ENCODE measurements around the gene PTGR3. TPM values are rescaled to one million over a fixed set of nuclear protein-coding genes. Genes with fewer than 3 reads are reported as not detected.

The PTGR3 gene
- total RNA-seq, 5 donors from 2014 or later (not counting 1 experiment from before 2014, with no cell fraction given), result 32.8 to 44.1 (median 36.5) TPM

- H3K4me1 Mint-ChIP-seq, result peaks cover 0 to 3% (median 2%) of the 10 kb centered on the region in 3 donors
- no peaks in the 10 kb centered on the region for H3K9me3 ChIP-seq
- H3K36me3 ChIP-seq (ENCODE audit: control insufficient read depth in 2 of 2, extremely low read depth in 1 of 2, insufficient read depth in 1 of 2, low read length in 1 of 2), result no peaks in the 10 kb centered on the region
- no peak overlapping the region for H3K27ac Mint-ChIP-seq
- no peak for ATAC-seq (replicated peaks in 1 of 4)
- no peaks in the 10 kb centered on the region for H3K4me1 ChIP-seq (ENCODE audit: control insufficient read depth in 1 of 2, extremely low read depth in 1 of 2, insufficient read depth in 2 of 2, low read length in 2 of 2)
- ChIA-PET POLR2A (no interaction called here), CTCF (no interaction called here)
- 73% methylated on average over 5 of the region's 13 CpGs for WGBS (ENCODE audit: insufficient coverage)
- H3K27me3 ChIP-seq (replicated peaks in 1 of 2; ENCODE audit: control insufficient read depth in 2 of 2, extremely low read depth in 1 of 2, insufficient read depth in 2 of 2, low read length in 1 of 2), result peaks cover 0 to 17% of the 10 kb centered on the region in 2 experiments
- H3K4me3 ChIP-seq (ENCODE audit: control insufficient read depth in 1 of 2, extremely low read depth in 1 of 2, low read length in 1 of 2), result no peak overlapping the region
- H3K4me3 Mint-ChIP-seq, result no peak overlapping the region
- peaks cover 2 to 7% of the 10 kb centered on the region in 2 donors for H3K27me3 Mint-ChIP-seq
- no peaks in the 10 kb centered on the region for H3K9me3 Mint-ChIP-seq
- no peak for DNase-seq
- H3K27ac ChIP-seq (ENCODE audit: low read length), result no peak overlapping the region
- H3K36me3 Mint-ChIP-seq, result no peaks in the 10 kb centered on the region
These were observed 28.9 kb downstream of the PTGR3 start for GRCh38 chr18:75179819-75180600.

DNA sequence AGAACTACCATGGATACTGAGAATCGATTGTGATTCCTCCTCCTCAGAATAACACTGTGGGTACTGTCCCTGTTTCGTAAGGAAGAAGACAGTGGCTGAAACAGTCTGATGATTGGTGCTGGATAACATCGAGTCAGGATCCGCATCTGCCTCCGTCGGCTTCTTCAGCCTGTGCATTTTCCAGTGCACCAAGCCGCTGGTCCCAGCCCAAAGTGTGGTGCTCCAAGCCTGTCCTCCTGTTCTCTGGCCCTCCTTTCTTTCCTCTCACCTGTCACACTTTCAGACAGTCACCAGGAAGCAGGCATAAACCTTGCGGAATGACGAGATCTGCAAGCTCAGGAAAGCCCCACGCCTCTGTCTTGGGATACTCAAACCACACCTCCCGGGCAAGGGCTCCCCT lies 30.6 kb downstream of the PTGR3 start:
- H3K4me3 Mint-ChIP-seq, result no peak overlapping the region
- H3K27ac ChIP-seq (ENCODE audit: low read length), result no peak overlapping the region
- no peaks in the 10 kb centered on the region for H3K4me1 ChIP-seq (ENCODE audit: control insufficient read depth in 1 of 2, extremely low read depth in 1 of 2, insufficient read depth in 2 of 2, low read length in 2 of 2)
- H3K4me1 Mint-ChIP-seq, result peaks cover 1 to 4% (median 2%) of the 10 kb centered on the region in 3 donors
- ATAC-seq (replicated peaks in 1 of 4) (no peak), DNase-seq (no peak)
- no peaks in the 10 kb centered on the region for H3K9me3 ChIP-seq
- CTCF ChIA-PET, result no interaction called here
- POLR2A ChIA-PET, result no interaction called here
- peaks cover 0 to 5% of the 10 kb centered on the region in 2 experiments for H3K27me3 ChIP-seq (replicated peaks in 1 of 2; ENCODE audit: control insufficient read depth in 2 of 2, extremely low read depth in 1 of 2, insufficient read depth in 2 of 2, low read length in 1 of 2)
- H3K27me3 Mint-ChIP-seq, result peaks cover 0 to 4% of the 10 kb centered on the region in 2 donors
- H3K4me3 ChIP-seq (ENCODE audit: control insufficient read depth in 1 of 2, extremely low read depth in 1 of 2, low read length in 1 of 2), result no peak overlapping the region
- no peaks in the 10 kb centered on the region for H3K9me3 Mint-ChIP-seq
- WGBS (ENCODE audit: insufficient coverage), result 95% methylated on average over 10 of the region's 11 CpGs
- H3K36me3 ChIP-seq (ENCODE audit: control insufficient read depth in 2 of 2, extremely low read depth in 1 of 2, insufficient read depth in 1 of 2, low read length in 1 of 2), result no peaks in the 10 kb centered on the region
- no peaks in the 10 kb centered on the region for H3K36me3 Mint-ChIP-seq
- no peak overlapping the region for H3K27ac Mint-ChIP-seq

GRCh38 chr18:75176849-75177248 lies 32.1 kb downstream of the PTGR3 start:
- DNase-seq, result peak in 1 of 35 experiments; percentile 19
- ATAC-seq (replicated peaks in 1 of 4), result no peak

GRCh38 chr18:75173738-75174137 lies 35.2 kb downstream of the PTGR3 start:
- Histone ChIP-seq H3K4me1 (ENCODE audit: control insufficient read depth in 1 of 2, extremely low read depth in 1 of 2, insufficient read depth in 2 of 2, low read length in 2 of 2) (no peaks in the 10 kb centered on the region), H3K36me3 (ENCODE audit: control insufficient read depth in 2 of 2, extremely low read depth in 1 of 2, insufficient read depth in 1 of 2, low read length in 1 of 2) (no peaks in the 10 kb centered on the region), H3K27me3 (replicated peaks in 1 of 2; ENCODE audit: control insufficient read depth in 2 of 2, extremely low read depth in 1 of 2, insufficient read depth in 2 of 2, low read length in 1 of 2) (peaks cover 0 to 13% of the 10 kb centered on the region in 2 experiments), H3K9me3 (no peaks in the 10 kb centered on the region), H3K4me3 (ENCODE audit: control insufficient read depth in 1 of 2, extremely low read depth in 1 of 2, low read length in 1 of 2) (no peak overlapping the region), H3K27ac (ENCODE audit: low read length) (no peak overlapping the region)
- Mint-ChIP-seq H3K27ac (no peak overlapping the region), H3K4me1 (peaks cover 6 to 16% (median 14%) of the 10 kb centered on the region in 3 donors), H3K4me3 (no peak overlapping the region), H3K9me3 (no peaks in the 10 kb centered on the region), H3K27me3 (peaks cover 0 to 3% of the 10 kb centered on the region in 2 donors), H3K36me3 (no peaks in the 10 kb centered on the region)
- WGBS (ENCODE audit: insufficient coverage), result 35% methylated on average over 2 of the region's 4 CpGs
- POLR2A ChIA-PET, result no interaction called here
- no peak for ATAC-seq (replicated peaks in 1 of 4)
- DNase-seq, result no peak
- CTCF ChIA-PET, result no interaction called here

More at GRCh38 chr18:75176849-75177248, 32.1 kb downstream of the PTGR3 start:
- no peaks in the 10 kb centered on the region for H3K9me3 ChIP-seq
- no peaks in the 10 kb centered on the region for H3K36me3 Mint-ChIP-seq
- POLR2A ChIA-PET, result no interaction called here
- H3K4me3 Mint-ChIP-seq, result no peak overlapping the region
- H3K27ac ChIP-seq (ENCODE audit: low read length), result no peak overlapping the region
- no peaks in the 10 kb centered on the region for H3K27me3 Mint-ChIP-seq
- H3K27me3 ChIP-seq (replicated peaks in 1 of 2; ENCODE audit: control insufficient read depth in 2 of 2, extremely low read depth in 1 of 2, insufficient read depth in 2 of 2, low read length in 1 of 2), result peaks cover 0 to 6% of the 10 kb centered on the region in 2 experiments
- CTCF ChIA-PET, result no interaction called here
- 92% methylated on average over 4 of the region's 8 CpGs for WGBS (ENCODE audit: insufficient coverage)
- H3K4me1 ChIP-seq (ENCODE audit: control insufficient read depth in 1 of 2, extremely low read depth in 1 of 2, insufficient read depth in 2 of 2, low read length in 2 of 2), result no peaks in the 10 kb centered on the region
- H3K9me3 Mint-ChIP-seq, result no peaks in the 10 kb centered on the region
- H3K36me3 ChIP-seq (ENCODE audit: control insufficient read depth in 2 of 2, extremely low read depth in 1 of 2, insufficient read depth in 1 of 2, low read length in 1 of 2), result no peaks in the 10 kb centered on the region
- H3K27ac Mint-ChIP-seq, result no peak overlapping the region
- H3K4me1 Mint-ChIP-seq, result peaks cover 6 to 16% (median 14%) of the 10 kb centered on the region in 3 donors
- H3K4me3 ChIP-seq (ENCODE audit: control insufficient read depth in 1 of 2, extremely low read depth in 1 of 2, low read length in 1 of 2), result no peak overlapping the region

GRCh38 chr18:75173125-75173432 lies 35.9 kb downstream of the PTGR3 start:
- no peak overlapping the region for H3K27ac Mint-ChIP-seq
- H3K27ac ChIP-seq (ENCODE audit: low read length), result no peak overlapping the region
- no peak overlapping the region for H3K4me3 Mint-ChIP-seq
- H3K27me3 ChIP-seq (replicated peaks in 1 of 2; ENCODE audit: control insufficient read depth in 2 of 2, extremely low read depth in 1 of 2, insufficient read depth in 2 of 2, low read length in 1 of 2), result peaks cover 0 to 14% of the 10 kb centered on the region in 2 experiments
- no peaks in the 10 kb centered on the region for H3K36me3 Mint-ChIP-seq
- H3K27me3 Mint-ChIP-seq, result peaks cover 0 to 3% of the 10 kb centered on the region in 2 donors
- H3K4me1 ChIP-seq (ENCODE audit: control insufficient read depth in 1 of 2, extremely low read depth in 1 of 2, insufficient read depth in 2 of 2, low read length in 2 of 2), result no peaks in the 10 kb centered on the region
- no peak overlapping the region for H3K4me3 ChIP-seq (ENCODE audit: control insufficient read depth in 1 of 2, extremely low read depth in 1 of 2, low read length in 1 of 2)
- no peaks in the 10 kb centered on the region for H3K36me3 ChIP-seq (ENCODE audit: control insufficient read depth in 2 of 2, extremely low read depth in 1 of 2, insufficient read depth in 1 of 2, low read length in 1 of 2)
- peak in 3 of 35 experiments; percentile 1 to 28 (median 6) for DNase-seq
- H3K9me3 ChIP-seq, result no peaks in the 10 kb centered on the region
- no peaks in the 10 kb centered on the region for H3K9me3 Mint-ChIP-seq
- peak in 2 of 4 experiments; percentile 33 to 36 for ATAC-seq (replicated peaks in 1 of 4)
- WGBS (ENCODE audit: insufficient coverage), result 54% methylated on average over 4 of the region's 5 CpGs
- H3K4me1 Mint-ChIP-seq, result peaks cover 6 to 16% (median 14%) of the 10 kb centered on the region in 3 donors
- POLR2A ChIA-PET, result no interaction called here
- CTCF ChIA-PET, result no interaction called here

DNA sequence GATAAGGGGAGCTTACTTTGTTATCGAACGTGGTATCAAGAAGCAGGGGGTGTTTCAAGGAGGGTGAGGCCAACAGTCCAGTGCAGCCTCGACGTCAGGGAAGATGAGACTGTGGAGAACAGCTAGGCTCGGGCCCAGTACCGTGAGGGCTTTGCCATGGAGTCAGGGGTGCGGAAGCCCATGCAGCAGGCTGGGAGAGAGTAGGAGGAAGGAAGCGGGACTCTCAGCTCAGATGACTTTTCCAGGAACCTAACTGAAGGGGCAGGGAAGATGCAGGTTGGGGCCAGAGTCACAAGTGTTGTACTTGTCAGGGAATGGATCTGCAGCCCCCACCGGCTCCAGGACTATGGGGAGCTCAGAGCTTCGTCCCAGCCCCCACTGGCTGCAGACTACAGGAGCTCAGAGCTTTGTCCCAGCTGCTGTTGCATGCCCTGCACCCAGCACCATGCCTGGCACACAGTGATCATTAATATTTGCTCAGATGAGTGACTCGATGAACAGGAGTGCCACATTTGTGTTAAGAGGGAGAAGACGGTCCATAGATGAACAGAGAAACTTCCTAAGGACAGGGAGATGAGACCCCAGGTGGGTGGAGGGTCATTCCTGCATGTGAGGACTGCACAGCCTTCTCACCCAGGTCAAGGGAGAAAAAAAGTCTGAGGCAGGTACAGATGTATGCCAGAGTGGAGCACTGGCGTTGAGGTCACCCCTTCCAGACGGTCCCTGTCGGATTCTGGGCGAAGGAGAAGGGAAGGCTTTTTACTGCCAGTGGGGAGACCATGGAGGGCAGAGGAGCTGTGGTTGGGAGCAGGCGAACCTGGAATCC lies 36.4 kb downstream of the PTGR3 start:
- Mint-ChIP-seq H3K27me3 (peaks cover 0 to 3% of the 10 kb centered on the region in 2 donors), H3K4me3 (no peak overlapping the region)

More for the DNA sequence above, 36.4 kb downstream of the PTGR3 start:
- no peak overlapping the region for H3K27ac Mint-ChIP-seq
- ChIA-PET CTCF (interaction anchor here in 1 of 2 donors (0.5 kb wide), 1 partner anchor 145 kb away, joined by 3 read pairs; no protein-coding TSS in a partner anchor), POLR2A (no interaction called here)
- Histone ChIP-seq H3K27me3 (replicated peaks in 1 of 2; ENCODE audit: control insufficient read depth in 2 of 2, extremely low read depth in 1 of 2, insufficient read depth in 2 of 2, low read length in 1 of 2) (peaks cover 0 to 20% of the 10 kb centered on the region in 2 experiments), H3K9me3 (no peaks in the 10 kb centered on the region), H3K27ac (ENCODE audit: low read length) (no peak overlapping the region), H3K4me3 (ENCODE audit: control insufficient read depth in 1 of 2, extremely low read depth in 1 of 2, low read length in 1 of 2) (no peak overlapping the region), H3K36me3 (ENCODE audit: control insufficient read depth in 2 of 2, extremely low read depth in 1 of 2, insufficient read depth in 1 of 2, low read length in 1 of 2) (no peaks in the 10 kb centered on the region), H3K4me1 (ENCODE audit: control insufficient read depth in 1 of 2, extremely low read depth in 1 of 2, insufficient read depth in 2 of 2, low read length in 2 of 2) (no peaks in the 10 kb centered on the region)
- ATAC-seq (replicated peaks in 1 of 4) (no peak), DNase-seq (no peak)
- H3K36me3 Mint-ChIP-seq, result no peaks in the 10 kb centered on the region
- WGBS (ENCODE audit: insufficient coverage), result 78% methylated on average over 17 of the region's 17 CpGs
- peaks cover 6 to 16% (median 14%) of the 10 kb centered on the region in 3 donors for H3K4me1 Mint-ChIP-seq
- no peaks in the 10 kb centered on the region for H3K9me3 Mint-ChIP-seq
